ENCODE data around the gene SCNN1B.

SCNN1B gene

DNA sequence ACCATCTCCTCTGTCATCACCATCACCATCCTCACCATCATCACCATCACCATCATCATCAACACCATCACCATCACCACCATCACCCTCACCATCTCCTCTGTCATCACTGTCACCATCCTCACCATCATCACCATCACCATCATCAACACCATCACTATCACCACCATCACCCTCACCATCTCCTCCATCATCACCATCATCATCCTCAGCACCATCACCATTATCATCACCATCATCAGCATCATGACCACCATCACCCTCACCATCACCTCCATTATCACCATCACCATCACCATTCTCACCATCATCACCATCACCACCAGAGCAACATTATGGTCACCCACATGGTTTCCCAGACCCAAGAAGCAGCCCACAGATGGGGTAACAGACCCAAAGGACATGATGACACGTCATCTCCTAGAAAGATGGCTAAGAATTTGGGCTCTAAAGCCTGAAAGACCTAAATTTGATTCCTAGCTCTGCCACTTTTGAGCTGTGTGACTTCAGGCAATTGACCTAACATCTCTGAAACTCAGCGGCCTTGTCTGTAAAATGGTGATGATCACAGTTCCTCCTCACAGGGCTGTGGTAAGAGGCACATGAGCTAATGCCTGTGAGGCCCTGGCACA, 14.6 kb downstream of the SCNN1B start:
- H4K12ac ChIP-seq (ENCODE audit: low read depth, low read length), result no peak overlapping the region
- H2BK120ac ChIP-seq (ENCODE audit: insufficient read depth, low read length, poor library complexity), result no peak overlapping the region
- no peak overlapping the region for H2AFZ ChIP-seq (ENCODE audit: insufficient read depth, low read length, poor library complexity)
- no peaks in the 10 kb centered on the region for H3K79me1 ChIP-seq (ENCODE audit: low read length)
- no peaks in the 10 kb centered on the region for H3K27me3 ChIP-seq (ENCODE audit: insufficient read depth, low read length)
- H2BK12ac ChIP-seq (ENCODE audit: low read length), result no peak overlapping the region
- H2AK5ac ChIP-seq (ENCODE audit: low read length), result no peak overlapping the region
- peaks cover 0 to 1% of the 10 kb centered on the region in 2 experiments for H3K4me1 ChIP-seq (ENCODE audit: control insufficient read depth in 1 of 2, insufficient read depth in 2 of 2, low read length in 2 of 2)
- H4K8ac ChIP-seq (ENCODE audit: low read depth, low read length), result no peak overlapping the region
- H3K9me3 ChIP-seq (ENCODE audit: insufficient read depth, low read depth, low read length), result peaks cover 3% of the 10 kb centered on the region
- H3K18ac ChIP-seq (ENCODE audit: low read length), result no peak overlapping the region
- H3K27ac ChIP-seq (ENCODE audit: low read depth, low read length), result no peak overlapping the region
- H2BK5ac ChIP-seq (ENCODE audit: low read depth, low read length, poor library complexity), result no peak overlapping the region
- H3K9ac ChIP-seq (ENCODE audit: low read length), result no peak overlapping the region
- H3K23ac ChIP-seq (ENCODE audit: low read length), result no peak overlapping the region
- H3K14ac ChIP-seq (ENCODE audit: low read length), result no peak overlapping the region
- DNase-seq, result no peak
- H3K4ac ChIP-seq (ENCODE audit: low read depth, low read length), result no peak overlapping the region
- WGBS (ENCODE audit: extremely low coverage, insufficient coverage, insufficient read length), result no CpG with 5 or more reads among the region's 2 CpGs
- H3K4me2 ChIP-seq (ENCODE audit: low read length), result no peak overlapping the region
- no peak overlapping the region for H4K91ac ChIP-seq (ENCODE audit: low read depth, low read length)
- no peaks in the 10 kb centered on the region for H3K36me3 ChIP-seq (ENCODE audit: control insufficient read depth in 1 of 2, insufficient read depth in 2 of 2, low read length in 2 of 2)
- H3K79me2 ChIP-seq (ENCODE audit: control insufficient read depth, insufficient read depth, low read length, poor library complexity), result no peaks in the 10 kb centered on the region
- peak overlapping the region; percentile 13 for H3K4me3 ChIP-seq (ENCODE audit: low read depth, low read length)

DNA sequence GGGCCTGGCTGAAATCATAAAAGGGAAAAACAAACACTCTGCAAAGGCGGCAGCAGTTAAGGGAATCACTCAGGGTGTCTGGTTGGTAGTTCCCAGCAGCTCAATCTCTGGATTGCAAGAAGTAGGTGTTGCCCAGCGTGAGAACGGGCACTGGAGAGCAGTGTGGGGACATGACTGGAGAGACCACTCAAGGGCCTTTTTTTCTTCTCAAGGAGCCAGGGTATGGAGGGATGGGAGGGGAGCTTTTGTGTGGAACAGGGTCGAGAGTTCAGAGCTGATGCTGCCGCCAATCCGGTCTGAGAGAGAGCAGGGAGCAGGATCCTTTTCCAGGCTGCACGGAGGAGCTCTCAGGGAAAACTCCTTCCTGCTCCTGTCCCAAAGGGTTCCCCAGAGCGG, 15.2 kb downstream of the SCNN1B start:
- no peak overlapping the region for H2AK5ac ChIP-seq (ENCODE audit: low read length)
- no peaks in the 10 kb centered on the region for H3K79me1 ChIP-seq (ENCODE audit: low read length)
- no peak for DNase-seq
- H3K79me2 ChIP-seq (ENCODE audit: control insufficient read depth, insufficient read depth, low read length, poor library complexity), result no peaks in the 10 kb centered on the region
- peaks cover 3% of the 10 kb centered on the region for H3K9me3 ChIP-seq (ENCODE audit: insufficient read depth, low read depth, low read length)
- WGBS (ENCODE audit: extremely low coverage, insufficient coverage, insufficient read length), result no CpG with 5 or more reads among the region's 8 CpGs
- H3K18ac ChIP-seq (ENCODE audit: low read length), result no peak overlapping the region
- H3K4me3 ChIP-seq (ENCODE audit: low read depth, low read length), result no peak overlapping the region
- no peaks in the 10 kb centered on the region for H3K36me3 ChIP-seq (ENCODE audit: control insufficient read depth in 1 of 2, insufficient read depth in 2 of 2, low read length in 2 of 2)
- no peak overlapping the region for H3K23ac ChIP-seq (ENCODE audit: low read length)
- no peak overlapping the region for H2AFZ ChIP-seq (ENCODE audit: insufficient read depth, low read length, poor library complexity)
- H3K14ac ChIP-seq (ENCODE audit: low read length), result no peak overlapping the region
- peaks cover 0 to 1% of the 10 kb centered on the region in 2 experiments for H3K4me1 ChIP-seq (ENCODE audit: control insufficient read depth in 1 of 2, insufficient read depth in 2 of 2, low read length in 2 of 2)
- no peak overlapping the region for H3K9ac ChIP-seq (ENCODE audit: low read length)
- no peak overlapping the region for H2BK120ac ChIP-seq (ENCODE audit: insufficient read depth, low read length, poor library complexity)
- no peak overlapping the region for H2BK5ac ChIP-seq (ENCODE audit: low read depth, low read length, poor library complexity)
- H2BK12ac ChIP-seq (ENCODE audit: low read length), result no peak overlapping the region
- H3K4me2 ChIP-seq (ENCODE audit: low read length), result no peak overlapping the region
- no peak overlapping the region for H4K91ac ChIP-seq (ENCODE audit: low read depth, low read length)
- H3K27me3 ChIP-seq (ENCODE audit: insufficient read depth, low read length), result no peaks in the 10 kb centered on the region
- no peak overlapping the region for H3K27ac ChIP-seq (ENCODE audit: low read depth, low read length)
- no peak overlapping the region for H4K8ac ChIP-seq (ENCODE audit: low read depth, low read length)
- H4K12ac ChIP-seq (ENCODE audit: low read depth, low read length), result no peak overlapping the region
- H3K4ac ChIP-seq (ENCODE audit: low read depth, low read length), result no peak overlapping the region

DNA sequence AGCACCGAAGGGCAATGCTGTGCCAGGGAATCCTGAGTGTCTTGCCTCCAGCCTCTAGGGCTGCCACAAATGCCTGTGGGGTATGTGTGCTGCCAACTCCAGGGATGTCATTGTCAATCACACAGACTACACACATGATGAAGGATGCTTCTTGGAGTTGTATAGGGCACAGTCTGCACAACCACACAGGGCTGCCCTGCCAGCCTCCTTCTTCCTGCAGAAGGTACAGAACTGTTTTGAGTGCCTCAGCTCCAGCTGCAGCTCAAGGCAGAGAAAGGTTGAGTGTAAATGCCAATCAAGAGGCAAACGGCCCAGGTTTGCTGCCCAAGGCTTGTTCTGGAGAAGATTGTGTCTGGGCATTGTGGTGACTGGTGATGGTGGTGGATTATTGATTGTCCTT, 15.6 kb downstream of the SCNN1B start:
- H3K9ac ChIP-seq (ENCODE audit: low read length), result no peak overlapping the region
- H3K79me2 ChIP-seq (ENCODE audit: control insufficient read depth, insufficient read depth, low read length, poor library complexity), result no peaks in the 10 kb centered on the region
- no peak overlapping the region for H2AK5ac ChIP-seq (ENCODE audit: low read length)
- H3K27ac ChIP-seq (ENCODE audit: low read depth, low read length), result no peak overlapping the region
- no peak overlapping the region for H3K4ac ChIP-seq (ENCODE audit: low read depth, low read length)
- peaks cover 3% of the 10 kb centered on the region for H3K9me3 ChIP-seq (ENCODE audit: insufficient read depth, low read depth, low read length)
- no peak overlapping the region for H2AFZ ChIP-seq (ENCODE audit: insufficient read depth, low read length, poor library complexity)
- WGBS (ENCODE audit: extremely low coverage, insufficient coverage, insufficient read length), result no CpG with 5 or more reads among the region's 2 CpGs
- H4K8ac ChIP-seq (ENCODE audit: low read depth, low read length), result no peak overlapping the region
- H3K23ac ChIP-seq (ENCODE audit: low read length), result no peak overlapping the region
- H3K4me2 ChIP-seq (ENCODE audit: low read length), result no peak overlapping the region
- no peaks in the 10 kb centered on the region for H3K36me3 ChIP-seq (ENCODE audit: control insufficient read depth in 1 of 2, insufficient read depth in 2 of 2, low read length in 2 of 2)
- no peaks in the 10 kb centered on the region for H3K79me1 ChIP-seq (ENCODE audit: low read length)
- no peak overlapping the region for H3K18ac ChIP-seq (ENCODE audit: low read length)
- no peak for DNase-seq
- H4K91ac ChIP-seq (ENCODE audit: low read depth, low read length), result no peak overlapping the region
- no peak overlapping the region for H2BK12ac ChIP-seq (ENCODE audit: low read length)
- H2BK120ac ChIP-seq (ENCODE audit: insufficient read depth, low read length, poor library complexity), result no peak overlapping the region
- H4K12ac ChIP-seq (ENCODE audit: low read depth, low read length), result no peak overlapping the region
- H3K27me3 ChIP-seq (ENCODE audit: insufficient read depth, low read length), result no peaks in the 10 kb centered on the region
- no peak overlapping the region for H3K14ac ChIP-seq (ENCODE audit: low read length)
- no peak overlapping the region for H3K4me3 ChIP-seq (ENCODE audit: low read depth, low read length)
- H3K4me1 ChIP-seq (ENCODE audit: control insufficient read depth in 1 of 2, insufficient read depth in 2 of 2, low read length in 2 of 2), result peaks cover 0 to 1% of the 10 kb centered on the region in 2 experiments
- H2BK5ac ChIP-seq (ENCODE audit: low read depth, low read length, poor library complexity), result no peak overlapping the region

DNA sequence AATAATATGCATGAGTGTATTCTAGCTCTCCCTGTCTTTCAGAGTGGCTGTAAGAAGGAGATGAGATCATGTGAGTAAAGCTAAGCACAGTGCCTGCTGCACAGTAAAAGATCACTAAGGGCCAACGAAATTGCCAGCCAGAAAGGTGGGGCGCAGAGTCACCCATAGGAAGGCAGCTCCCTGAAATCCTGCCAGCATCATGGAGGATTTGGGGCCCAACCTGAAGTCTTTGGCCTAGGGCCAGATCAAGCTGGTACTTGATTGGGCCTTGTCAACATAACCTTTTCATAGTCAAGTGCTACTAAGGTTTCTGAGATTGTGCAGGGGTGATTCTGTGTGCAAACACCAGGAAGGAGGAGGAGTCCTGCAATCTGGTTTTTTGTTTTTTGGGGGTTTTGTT, 16.5 kb downstream of the SCNN1B start:
- Histone ChIP-seq H4K12ac (ENCODE audit: low read depth, low read length) (no peak overlapping the region), H3K4me3 (ENCODE audit: low read depth, low read length) (no peak overlapping the region), H3K36me3 (ENCODE audit: control insufficient read depth in 1 of 2, insufficient read depth in 2 of 2, low read length in 2 of 2) (no peaks in the 10 kb centered on the region), H3K9ac (ENCODE audit: low read length) (no peak overlapping the region), H2AFZ (ENCODE audit: insufficient read depth, low read length, poor library complexity) (no peak overlapping the region), H3K79me1 (ENCODE audit: low read length) (no peaks in the 10 kb centered on the region), H3K18ac (ENCODE audit: low read length) (no peak overlapping the region), H3K9me3 (ENCODE audit: insufficient read depth, low read depth, low read length) (peaks cover 3% of the 10 kb centered on the region), H2BK5ac (ENCODE audit: low read depth, low read length, poor library complexity) (no peak overlapping the region), H3K4me1 (ENCODE audit: control insufficient read depth in 1 of 2, insufficient read depth in 2 of 2, low read length in 2 of 2) (peaks cover 0 to 1% of the 10 kb centered on the region in 2 experiments), H3K27me3 (ENCODE audit: insufficient read depth, low read length) (no peaks in the 10 kb centered on the region), H3K23ac (ENCODE audit: low read length) (no peak overlapping the region), H4K8ac (ENCODE audit: low read depth, low read length) (no peak overlapping the region), H3K79me2 (ENCODE audit: control insufficient read depth, insufficient read depth, low read length, poor library complexity) (no peaks in the 10 kb centered on the region), H3K14ac (ENCODE audit: low read length) (no peak overlapping the region), H3K4me2 (ENCODE audit: low read length) (no peak overlapping the region), H4K91ac (ENCODE audit: low read depth, low read length) (no peak overlapping the region), H2AK5ac (ENCODE audit: low read length) (no peak overlapping the region), H3K27ac (ENCODE audit: low read depth, low read length) (no peak overlapping the region), H2BK120ac (ENCODE audit: insufficient read depth, low read length, poor library complexity) (no peak overlapping the region), H2BK12ac (ENCODE audit: low read length) (no peak overlapping the region), H3K4ac (ENCODE audit: low read depth, low read length) (no peak overlapping the region)
- DNase-seq, result no peak
- no CpG with 5 or more reads among the region's 2 CpGs for WGBS (ENCODE audit: extremely low coverage, insufficient coverage, insufficient read length)
